ENCODE data around the gene SLC25A45.
"Not testable (repeated sequence)": the region's sequence is repeated elsewhere in the genome, so short reads cannot be mapped to it uniquely, and the experiment has no call there.

The SLC25A45 gene

DNA sequence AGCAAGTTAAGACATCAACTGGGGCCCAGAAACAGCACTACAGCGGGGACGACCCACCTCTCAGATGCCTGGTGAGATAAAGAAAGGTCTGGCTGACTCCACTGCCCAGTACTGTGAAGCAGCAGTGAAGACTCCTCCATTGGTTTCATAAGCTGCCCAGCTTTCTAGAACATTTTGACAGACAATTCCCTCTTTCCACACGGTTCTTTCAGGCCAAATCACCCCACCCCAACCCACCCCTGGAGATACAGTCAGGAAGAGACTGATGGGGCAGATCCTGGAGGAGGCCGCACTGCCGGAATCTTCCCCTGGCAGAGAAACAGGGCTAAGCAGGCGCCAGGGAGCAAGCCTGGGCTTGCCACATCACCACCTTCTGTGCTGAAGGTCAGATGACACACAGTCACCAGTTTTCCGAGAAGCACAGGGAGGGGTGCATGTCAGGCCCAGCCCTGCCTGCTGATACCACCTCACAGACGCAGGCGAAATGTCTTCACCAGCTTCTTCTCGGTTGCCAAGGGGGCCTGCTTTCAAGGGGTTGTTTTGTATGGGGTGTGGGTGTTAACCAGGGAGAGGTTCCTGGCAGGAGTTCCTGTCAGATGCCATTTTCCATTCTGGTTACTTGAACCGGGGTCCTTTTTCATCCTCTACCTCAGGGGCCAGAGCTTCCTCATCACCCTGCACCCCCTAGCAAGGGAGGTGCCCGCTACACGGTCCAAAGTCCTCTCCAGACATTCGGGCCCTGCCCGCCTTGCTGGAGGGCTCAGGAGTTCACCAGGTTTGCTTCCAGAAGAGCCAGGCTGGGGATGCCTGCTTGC, 38.7 kb upstream of the SLC25A45 start:
- DNase-seq = peak; percentile 75

DNA sequence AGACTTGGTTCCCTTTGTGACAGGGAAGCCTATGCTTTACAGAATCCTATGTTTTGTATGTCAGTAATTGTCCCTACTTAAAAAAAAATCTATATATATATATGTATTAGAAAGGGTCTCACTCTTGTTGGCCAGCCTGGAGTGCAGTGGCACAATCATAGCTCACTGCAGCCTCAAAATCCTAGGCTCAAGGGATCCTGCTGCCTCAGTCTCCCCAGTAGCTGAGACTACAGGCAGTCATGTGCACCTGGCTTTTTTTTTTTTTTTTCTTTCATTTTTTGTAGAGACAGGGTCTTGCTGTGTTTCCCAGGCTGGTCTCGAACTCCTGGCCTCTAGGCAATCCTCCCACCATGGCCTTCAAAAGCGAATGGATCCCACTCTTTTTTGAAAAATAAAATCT, 38.1 kb upstream of the SLC25A45 start:
- no peak for DNase-seq

DNA sequence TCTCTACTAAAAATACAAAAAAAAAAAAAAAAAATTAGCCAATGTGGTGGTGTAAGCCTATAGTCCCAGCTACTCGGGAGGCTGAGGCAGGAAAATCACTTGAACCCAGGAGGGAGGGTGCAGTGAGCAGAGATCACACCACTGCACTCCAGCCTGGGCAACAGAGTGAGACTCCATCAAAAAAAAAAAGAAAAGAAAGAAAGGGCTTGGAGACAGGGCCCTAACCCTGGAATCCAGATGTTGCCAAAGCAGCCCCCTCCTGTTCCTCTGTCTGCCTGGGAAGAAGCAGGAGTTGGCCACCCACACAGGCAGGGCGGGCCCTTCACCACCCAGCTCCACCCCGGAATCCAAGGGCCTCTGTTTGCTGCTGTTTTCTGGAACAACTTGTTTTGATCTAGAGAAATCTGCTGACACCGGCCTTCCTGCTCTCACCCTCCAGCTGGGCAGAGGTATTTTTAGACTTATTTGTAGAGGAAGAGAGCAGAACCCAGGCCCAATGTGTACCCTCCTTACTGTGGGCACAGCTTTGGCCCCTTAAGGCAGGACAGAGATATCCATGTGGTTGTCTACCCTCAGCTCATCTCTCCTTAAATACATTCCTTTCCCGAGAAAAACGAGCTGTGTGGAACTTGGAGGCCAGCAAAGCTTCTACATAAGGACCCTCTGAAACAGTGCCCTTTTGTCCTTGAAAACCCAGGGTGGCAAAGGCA, 37.5 kb upstream of the SLC25A45 start:
- peak; percentile 48 for DNase-seq

DNA sequence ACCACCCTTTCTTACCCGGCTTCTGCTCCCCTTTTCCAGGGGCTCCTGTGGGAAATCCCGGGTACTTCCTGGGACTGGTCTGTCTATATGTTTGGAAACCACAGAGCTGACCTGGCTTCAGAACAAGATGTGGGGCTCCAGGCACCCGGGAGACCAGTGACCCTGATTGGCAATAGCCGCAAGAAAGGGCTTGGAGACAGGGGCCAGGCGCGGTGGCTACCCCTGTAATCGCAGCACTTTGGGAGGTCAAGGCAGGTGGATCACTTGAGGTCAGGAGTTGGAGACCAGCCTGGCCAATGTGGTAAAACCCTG, 37.0 kb upstream of the SLC25A45 start:
- DNase-seq = no peak

DNA sequence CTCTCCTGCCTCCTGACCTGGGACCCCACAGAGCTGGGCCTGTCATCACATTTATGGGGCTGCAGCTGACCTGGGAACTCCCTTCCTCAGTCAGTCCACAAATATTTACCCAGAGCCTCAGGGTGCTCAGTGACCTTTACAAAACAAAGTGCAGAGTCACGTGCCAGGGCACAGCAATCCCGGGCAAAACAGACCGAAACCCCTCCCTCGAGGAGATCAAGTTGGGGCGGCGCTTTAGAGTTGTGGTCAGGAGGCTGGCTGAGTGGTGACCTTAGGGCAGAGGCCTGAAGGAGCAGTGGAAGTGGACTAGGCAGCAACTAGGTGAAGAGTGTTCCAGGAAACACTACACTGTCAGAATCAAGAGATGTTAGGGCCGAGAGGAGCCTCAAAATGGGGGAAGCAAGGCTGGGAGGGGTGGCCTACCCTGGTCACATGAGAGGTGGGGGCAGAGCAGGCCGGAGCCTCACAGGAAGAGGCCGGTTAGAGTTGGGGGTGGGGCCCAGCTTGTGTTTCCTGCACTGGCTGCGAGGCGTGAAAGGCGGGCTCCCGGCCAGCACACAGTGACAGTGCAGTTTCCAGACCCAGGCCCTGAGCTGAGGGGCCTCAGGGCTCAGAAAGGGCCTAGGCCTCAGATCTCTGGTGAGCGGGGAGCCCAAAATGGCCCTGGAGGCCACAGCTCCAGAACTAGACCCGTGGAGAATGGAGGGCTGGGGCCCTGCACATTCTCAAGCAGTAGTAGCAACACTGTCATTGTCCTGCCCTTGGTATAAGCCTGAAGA, 36.4 kb upstream of the SLC25A45 start:
- peak; percentile 54 for DNase-seq

DNA sequence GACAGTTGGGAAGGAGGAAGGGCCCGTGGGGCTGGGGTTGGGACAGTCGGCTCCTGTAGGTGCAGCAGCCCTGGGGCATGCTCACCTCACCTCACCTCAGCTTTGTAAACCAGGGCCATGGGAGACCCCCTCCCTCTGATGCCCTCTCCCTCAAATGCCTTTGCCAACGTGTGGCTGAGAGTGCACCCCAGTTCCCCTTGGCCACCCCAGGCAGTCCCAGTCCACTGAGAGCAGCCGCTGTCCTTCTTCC, 35.9 kb upstream of the SLC25A45 start:
- DNase-seq = no peak

DNA sequence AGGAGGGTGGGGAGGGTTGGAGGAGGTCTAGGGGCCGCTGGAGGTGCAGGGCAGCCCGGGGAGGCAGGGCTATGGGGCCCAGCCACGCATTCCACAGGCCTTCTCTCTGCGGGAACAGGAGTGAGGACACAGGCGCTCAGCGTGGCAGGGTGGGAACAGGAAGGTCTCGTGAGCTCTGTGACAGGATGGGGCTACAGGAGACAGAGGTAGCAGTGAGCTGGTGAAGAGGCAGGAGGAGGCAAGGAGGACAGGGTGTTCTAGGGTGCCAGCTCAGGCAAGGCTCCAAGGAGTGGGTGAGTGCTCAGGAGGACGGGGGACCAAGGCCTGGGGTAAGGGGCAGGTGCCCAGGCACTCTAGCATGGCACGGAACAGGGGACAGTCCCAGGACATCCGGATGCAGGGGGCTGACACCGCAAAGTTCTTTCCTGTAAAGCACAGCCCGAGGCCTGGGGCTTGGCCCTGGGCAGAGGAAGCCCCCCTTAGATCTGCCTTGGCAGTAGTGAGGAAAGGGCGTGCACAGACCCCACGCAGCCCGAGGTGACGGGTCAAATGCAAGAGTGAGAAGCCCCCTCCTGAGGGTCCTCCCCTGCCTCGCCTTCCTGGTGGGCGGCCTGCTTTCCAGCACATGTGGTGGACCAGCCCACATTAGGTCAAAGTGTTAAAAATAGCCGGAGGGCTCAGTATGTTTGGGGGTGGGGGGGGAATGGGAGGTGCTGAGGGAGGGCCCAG, 35.4 kb upstream of the SLC25A45 start:
- no peak for DNase-seq

DNA sequence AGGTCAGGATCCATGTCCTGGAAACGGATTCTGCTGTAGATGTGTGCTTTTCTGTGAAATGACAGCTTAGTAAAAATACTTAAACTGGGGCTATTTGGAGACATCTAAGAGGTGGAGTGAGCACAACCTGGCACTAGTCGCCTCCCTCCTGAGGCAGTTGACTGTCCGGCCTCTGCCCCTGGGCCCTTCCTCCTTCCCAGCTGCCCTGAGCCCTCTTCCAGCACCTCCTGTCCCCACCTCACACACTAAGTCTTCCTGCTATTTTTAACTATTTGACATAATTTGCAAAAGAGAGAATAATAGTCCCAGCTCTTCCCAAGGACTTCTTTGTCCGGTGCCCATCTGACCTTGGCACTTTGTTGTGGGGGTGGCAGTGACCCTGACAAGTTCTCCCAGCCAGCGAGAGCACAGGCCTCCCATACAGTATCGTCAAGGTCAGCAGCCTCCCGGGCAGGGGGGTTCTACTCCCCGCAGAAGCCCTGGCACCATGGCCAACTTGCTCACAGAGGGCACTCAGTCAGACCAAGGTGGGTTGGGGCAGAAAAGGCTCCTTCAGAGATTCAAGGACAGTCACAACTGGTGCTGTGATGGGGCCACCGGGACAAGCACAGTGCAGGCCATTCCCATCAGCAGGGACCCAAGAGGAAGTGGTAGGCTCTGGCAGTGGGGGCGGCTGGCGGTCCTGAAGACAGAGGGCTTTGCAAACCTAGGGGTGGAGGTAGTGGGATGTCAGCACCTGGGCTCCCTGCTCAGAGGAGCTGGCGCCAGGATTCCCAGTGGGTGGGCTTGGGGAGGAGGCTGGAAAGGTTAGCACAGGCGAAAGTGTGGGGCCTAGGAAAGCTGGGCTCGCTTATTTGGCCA, 34.6 kb upstream of the SLC25A45 start:
- DNase-seq = no peak

DNA sequence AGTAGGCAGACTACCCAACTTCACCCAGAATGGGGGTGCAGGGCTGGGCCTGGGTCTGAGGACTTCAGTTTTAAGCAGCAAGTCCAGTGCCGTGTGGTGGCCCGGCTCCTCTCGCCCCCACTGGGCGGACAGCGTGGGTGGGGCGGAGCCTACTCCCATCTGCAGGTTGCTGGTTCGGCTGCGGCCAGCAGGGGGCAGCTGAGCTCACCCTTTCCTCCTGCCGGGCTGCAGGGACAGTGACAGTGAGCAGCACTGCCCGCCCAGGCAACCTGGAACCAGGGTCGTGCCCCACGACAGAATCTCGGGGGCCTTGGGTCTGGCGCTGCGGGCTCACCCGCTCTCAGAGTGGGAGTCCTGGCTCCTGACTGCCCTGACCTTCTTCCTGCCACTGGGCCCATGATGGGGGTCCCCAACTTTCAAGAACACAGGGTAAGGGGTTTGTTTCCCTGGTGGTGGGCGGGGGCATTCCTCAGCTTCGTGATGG, 33.9 kb upstream of the SLC25A45 start:
- DNase-seq = peak; percentile 92

DNA sequence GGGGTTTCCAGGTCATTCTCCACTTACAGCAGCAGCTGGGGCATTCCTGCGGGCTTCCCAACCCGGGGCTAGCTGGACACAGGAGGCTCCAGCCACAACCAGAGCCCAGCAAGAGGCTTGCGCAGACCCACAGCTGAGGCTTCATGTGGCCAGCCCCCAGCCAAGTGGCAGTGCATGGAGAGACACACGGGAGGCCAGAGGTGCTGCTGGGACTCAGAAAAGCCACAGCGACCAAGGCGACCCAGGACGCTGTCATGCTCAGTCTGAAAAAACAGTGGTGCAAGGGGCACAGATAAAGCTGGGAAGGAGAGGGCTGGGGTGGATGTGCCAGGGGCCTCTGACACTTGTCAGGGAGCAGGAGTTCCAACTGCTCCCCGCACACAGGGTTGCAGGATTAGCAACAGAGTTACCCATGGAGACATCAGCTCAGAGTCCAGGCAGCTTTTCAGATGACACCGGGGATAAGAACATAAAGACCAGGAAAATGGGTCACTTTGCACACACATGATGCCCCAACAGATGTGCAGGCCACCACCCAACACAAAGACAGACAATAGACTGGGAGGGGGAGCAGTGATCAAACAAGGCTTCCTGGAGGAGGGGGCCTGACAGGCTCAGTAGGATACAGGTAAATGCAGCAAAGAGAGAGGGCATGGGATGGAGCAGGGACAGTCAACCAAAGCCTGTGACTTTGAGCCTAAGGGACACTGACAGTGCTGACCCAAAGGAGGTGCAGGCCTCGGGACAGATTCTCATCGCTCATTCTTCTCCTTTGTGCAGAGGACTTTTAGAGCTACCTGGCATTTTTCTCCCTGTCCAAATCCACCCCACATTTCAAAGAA, 33.3 kb upstream of the SLC25A45 start:
- no peak for DNase-seq

DNA sequence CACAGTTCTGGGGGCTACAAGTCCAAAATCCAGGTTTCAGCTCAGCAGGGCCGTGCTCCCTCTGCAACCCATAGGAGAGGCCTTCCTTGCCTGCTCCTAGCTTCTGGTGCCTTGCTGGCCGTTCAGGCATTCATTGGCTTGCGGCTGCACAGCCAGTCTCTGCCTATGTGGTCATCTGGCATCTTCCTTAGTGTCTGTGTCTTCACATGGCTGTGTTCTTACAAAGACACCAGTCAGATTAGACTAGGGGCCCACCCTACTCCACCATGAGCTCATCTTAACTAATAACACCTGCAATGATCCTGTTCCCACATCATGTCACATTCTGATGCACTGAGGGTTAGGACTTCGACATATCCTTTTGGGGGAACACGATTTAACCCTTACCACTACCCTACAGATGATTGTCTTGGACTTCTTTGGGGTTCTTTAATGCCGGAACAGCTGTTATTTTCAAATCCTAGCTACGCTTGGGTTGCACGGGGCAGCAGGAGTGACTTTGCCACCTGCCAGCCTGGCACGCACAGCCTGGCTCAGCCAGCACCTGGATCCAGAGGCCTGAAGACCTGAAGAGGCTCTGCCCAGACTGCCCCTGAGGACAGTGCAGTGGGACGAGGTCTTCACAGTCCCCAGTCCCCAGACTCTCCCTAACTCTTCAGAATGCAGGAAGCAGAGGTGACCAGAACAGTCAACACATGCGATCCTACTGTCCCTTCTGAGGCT, 32.5 kb upstream of the SLC25A45 start:
- DNase-seq = no peak

DNA sequence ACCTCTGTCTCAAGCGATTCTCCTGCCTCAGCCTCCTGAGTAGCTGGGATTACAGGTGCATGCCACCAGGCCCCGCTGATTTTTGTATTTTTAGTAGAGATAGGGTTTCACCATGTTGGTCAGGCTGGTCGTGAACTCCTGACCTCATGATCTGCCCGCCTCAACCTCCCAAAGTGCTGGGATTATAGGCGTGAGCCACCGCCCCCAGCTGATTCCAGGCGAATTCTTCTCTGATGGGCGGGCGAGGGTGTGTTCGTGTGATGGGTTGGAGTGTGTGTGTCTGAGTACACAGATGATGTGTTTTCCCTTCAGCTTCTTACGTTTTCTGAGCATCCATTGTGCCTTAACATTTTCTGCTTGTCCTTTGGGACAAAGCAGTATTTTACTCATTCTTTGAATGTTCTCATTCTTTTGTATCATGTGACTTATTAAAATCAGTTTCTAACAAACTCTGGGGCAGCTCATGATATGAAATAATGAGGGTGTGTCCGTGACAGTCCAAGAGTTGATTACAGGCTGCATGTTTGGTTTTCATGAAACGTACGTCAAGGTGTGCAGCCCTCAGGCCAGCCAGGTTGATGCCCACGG, 30.7 kb upstream of the SLC25A45 start:
- DNase-seq = not testable (repeated sequence)

DNA sequence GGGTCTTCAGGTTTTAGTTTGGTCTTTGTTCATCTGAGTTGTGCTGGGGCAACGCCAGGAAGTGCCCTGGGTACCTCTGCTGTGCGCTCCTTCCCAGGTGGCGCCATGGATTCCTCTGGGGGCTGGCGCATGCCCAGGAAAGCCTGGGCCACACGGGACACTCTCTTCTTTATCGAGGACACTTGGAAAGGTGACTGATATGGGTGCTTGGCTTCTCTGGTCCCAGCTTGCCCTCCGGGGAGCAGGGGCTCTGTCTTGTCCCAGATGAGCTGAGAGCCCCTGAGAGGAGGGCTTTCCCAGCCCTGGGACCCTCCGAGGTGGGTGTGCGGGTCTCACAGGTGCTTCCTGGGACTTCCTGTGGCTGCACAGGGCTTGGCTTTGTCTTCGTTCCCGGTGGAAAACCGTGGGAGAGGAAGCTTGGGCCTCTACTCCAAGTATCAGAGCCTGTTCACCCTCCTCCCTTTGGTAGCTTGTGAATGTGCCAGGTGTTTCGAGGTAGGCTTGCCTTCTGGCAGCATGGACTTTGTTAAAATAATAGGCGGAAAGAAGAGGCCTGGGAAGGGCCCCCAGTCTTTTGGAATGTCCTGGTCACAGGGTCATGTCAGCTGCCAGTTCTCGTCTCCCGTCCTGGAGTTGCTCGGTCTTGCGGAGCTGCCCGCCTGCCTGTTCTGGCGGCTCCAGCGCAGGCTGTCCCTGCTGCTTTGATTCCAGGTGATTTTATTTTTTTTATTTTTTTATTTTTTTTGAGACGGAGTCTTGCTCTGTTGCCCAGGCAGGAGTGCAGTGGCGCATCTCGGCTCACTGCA, 30.0 kb upstream of the SLC25A45 start:
- no peak for DNase-seq

DNA sequence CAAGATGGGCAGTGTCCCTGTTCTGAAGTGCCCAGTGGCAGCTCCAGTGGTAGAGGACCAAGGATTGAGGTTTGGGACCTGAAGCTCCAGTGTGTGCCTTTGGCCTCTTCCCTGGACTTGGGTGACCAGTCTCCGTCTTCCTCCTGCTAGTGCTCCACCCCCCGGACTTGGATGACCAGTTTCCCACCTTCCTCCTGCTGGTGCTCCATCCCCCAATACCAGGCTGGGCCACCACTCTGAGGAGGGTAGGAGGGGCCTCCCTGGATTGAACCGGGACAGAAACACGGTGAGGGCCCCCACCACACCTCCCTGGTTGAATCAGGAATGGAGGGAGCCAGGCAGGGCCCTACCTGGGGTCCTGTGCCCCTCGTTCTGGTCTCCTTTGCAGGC, 29.2 kb upstream of the SLC25A45 start:
- DNase-seq = no peak

DNA sequence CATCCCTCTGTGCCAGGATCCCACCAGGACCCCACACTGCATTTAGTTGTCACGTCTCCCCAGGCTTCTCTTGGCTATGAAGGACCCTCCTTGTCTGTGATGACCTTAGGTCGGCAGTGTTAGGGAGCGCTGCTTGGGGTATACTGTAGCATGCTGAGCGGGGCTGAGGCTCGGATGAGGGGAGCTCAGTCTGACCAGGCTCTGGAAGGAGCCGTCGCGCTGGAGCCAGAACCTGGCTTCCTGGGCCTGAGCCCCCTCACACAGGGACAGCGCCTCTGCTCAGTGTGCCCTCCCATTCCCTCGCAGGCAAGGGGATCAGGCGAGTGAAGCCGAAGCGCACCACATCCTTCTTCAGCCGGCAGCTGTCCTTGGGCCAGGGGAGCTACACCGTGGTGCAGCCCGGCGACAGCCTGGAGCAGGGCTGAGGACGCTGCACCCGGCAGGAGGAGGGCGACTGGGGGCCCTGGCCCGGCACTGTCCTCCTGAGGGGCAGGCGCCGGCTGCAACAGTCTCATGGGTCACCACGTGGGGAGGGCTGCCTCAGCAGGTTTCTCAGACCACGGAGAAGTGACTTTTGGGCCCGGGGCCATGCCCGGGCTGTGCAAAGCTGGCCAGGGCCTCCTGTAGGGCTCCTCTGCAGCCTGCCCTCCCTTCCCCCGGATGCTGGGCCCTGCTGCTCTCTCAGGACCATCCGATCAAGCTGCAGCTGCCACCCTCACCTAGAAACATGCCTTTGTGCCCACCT, 28.7 kb upstream of the SLC25A45 start:
- DNase-seq = no peak

DNA sequence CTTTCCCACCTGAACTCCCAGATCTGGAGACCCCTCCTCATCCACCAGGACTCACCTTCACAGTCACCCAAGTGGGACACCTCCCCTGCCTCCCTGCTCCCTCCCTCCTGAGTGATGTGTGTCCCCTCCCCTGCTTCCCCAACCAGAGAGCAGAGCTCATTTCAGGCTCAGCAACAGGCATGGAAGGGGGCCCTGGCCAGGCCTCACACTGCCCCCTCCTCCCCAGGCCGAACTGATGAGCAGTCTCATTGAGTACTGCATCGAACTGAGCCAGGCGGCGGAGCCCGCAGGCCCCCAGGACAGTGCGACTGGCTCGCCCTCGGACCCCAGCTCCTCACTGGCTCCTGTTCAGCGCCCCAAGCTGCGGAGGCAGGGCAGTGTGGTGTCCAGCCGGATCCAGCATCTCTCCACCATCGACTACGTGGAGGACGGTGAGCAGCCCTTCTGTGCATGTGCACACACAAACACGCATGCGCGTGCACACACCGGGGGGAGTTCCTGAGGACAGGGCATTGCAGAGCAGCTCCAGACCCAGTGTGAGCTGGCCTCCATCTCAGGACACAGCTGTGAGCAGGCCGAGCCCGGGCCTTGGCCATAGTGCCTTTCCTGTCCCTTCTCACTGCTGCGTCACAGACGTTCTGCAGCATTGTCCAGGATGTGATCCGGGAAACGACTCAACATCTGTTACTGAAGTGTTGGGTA, 22.3 kb upstream of the SLC25A45 start:
- DNase-seq = no peak

DNA sequence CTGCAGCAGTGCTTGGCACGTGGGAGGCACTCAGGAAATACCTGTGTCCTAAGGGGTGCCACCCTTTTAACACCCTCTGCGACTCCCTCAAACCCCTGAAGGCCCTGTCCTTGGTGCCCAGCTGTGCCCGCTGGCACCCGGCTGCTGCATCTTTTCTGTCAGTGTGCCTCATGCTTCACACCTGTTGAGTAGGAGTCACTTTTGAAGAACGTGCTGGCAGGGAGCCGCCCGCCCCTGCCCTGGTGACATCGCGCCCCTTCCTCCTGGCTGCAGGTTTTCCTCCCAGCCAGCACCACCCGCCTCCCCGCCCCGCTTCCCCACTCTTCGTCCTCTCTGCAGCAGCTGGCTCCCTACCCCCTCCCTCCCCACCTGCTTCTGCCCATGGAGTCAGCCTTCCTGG, 21.8 kb upstream of the SLC25A45 start:
- no peak for DNase-seq

DNA sequence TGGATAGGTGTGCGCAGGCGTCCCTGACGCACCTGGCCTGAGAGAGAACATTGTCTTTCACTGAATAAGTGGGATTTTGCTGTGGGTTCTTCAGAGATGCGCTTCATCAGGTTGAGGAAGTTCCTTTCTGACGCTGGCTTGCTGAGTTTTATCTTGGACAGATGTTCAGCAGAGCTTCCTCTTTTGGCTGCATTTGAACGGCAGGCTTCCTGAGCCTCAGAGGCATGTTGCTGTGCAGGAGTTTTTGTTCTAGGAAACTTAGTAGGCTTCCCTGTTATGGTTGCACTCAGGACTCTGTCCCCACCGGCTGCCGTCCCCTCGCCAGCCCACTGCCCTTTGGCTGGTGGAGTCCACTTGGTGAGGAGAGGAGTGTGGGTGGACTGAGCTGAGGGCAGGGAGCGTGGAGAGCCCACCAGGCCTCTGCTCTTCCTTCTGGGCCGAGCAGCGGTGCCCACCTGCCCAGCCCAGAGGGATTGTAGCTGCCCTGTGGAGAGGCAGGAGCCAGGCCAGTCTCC, 21.2 kb upstream of the SLC25A45 start:
- DNase-seq = no peak
